Measurements from ENCODE around the gene SIPA1L3.
"Not testable (repeated sequence)": the region's sequence is repeated elsewhere in the genome, so short reads cannot be mapped to it uniquely, and the experiment has no call there.

SIPA1L3 gene, protein sequence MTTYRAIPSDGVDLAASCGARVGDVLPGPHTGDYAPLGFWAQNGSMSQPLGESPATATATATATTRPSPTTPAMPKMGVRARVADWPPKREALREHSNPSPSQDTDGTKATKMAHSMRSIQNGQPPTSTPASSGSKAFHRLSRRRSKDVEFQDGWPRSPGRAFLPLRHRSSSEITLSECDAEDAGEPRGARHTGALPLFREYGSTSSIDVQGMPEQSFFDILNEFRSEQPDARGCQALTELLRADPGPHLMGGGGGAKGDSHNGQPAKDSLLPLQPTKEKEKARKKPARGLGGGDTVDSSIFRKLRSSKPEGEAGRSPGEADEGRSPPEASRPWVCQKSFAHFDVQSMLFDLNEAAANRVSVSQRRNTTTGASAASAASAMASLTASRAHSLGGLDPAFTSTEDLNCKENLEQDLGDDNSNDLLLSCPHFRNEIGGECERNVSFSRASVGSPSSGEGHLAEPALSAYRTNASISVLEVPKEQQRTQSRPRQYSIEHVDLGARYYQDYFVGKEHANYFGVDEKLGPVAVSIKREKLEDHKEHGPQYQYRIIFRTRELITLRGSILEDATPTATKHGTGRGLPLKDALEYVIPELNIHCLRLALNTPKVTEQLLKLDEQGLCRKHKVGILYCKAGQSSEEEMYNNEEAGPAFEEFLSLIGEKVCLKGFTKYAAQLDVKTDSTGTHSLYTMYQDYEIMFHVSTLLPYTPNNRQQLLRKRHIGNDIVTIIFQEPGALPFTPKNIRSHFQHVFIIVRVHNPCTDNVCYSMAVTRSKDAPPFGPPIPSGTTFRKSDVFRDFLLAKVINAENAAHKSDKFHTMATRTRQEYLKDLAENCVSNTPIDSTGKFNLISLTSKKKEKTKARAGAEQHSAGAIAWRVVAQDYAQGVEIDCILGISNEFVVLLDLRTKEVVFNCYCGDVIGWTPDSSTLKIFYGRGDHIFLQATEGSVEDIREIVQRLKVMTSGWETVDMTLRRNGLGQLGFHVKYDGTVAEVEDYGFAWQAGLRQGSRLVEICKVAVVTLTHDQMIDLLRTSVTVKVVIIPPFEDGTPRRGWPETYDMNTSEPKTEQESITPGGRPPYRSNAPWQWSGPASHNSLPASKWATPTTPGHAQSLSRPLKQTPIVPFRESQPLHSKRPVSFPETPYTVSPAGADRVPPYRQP (N-terminal part only)

DNA sequence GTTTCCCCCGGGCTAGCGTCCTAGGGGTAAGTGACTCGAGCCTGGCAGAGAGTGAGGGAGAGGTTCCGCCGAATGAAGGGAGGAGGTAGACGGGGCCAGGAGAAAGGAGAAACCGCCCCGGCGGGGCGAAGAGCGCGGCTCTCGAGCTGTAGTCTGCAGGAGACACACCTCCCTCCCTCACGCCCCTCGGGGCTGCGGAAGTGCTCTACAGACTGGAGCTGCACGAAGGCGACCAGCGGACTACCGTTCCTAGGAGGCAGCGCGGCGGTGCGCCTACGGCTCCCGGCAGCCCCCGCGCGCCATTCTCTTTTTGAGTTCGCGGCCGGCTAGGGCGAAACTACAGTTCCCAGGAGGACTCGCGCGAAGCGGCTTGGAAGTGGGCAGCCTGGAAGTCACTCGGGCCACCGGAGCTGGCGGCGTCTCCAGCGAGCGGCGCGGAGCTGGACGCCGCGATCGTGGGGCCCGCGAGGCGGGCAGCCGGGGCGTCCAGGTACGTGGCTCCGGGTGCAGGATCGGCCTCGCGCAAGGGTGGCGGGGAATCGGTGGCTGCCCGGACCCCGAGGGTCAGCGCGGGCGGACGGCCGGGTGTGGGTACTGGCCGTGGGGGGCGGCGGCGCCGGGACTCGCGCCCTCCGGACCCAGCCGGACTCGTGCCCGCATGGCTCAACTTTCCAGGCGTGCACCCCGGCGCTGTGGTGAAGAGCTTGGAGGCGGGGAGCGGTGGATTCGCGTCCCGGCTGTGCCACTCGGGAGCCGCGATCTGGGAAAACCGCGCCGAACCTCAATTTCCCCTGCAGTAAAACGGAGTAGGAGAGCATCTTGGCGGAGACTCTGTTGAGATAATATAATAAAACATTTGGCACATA, at the start of gene SIPA1L3:
SIPA1L3 (plus strand) TSS at position 340 of the 866 bp plus-strand sequence. CDS start 174,358 bp downstream, outside the sequence.
- peak; percentile 95 for DNase-seq (ENCODE audit: low spot score)

DNA sequence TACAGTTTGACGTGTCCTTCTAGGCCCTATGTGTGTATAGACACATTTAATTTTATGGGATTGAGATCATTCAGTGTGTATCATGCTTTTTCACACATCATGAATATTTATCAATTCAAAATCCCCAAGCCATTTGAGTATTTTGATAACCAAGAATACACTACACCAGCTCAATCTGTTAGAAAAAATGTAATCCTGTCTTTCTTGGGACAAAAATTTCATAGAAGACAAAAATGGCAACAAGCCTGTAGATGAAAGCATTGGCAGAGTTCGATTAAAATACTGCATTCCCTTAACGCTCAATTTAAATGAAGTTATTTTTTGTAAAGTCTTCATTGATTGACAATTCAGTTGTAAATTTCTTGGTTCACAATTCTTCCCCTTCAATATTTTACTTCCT, 42.5 kb upstream of the SIPA1L3 start:
- DNase-seq (ENCODE audit: low spot score) = no peak

DNA sequence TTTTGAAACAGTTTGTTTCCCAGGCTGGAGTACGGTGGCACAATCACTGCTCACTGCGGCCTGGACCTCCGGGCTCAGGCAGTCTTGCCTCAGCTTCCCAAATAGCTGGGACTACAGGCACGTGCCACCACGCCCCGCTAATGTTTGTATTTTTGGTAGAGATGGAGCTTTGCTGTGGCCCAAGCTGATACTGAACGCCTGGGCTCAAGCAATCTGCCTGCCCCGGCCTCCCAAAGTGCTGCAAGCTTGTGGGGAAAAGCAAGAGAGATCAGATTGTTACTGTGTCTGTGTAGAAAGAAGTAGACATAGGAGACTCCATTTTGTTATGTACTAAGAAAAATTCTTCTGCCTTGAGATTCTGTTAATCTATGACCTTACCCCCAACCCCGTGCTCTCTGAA, 41.1 kb upstream of the SIPA1L3 start:
- DNase-seq (ENCODE audit: low spot score) = not testable (repeated sequence)

DNA sequence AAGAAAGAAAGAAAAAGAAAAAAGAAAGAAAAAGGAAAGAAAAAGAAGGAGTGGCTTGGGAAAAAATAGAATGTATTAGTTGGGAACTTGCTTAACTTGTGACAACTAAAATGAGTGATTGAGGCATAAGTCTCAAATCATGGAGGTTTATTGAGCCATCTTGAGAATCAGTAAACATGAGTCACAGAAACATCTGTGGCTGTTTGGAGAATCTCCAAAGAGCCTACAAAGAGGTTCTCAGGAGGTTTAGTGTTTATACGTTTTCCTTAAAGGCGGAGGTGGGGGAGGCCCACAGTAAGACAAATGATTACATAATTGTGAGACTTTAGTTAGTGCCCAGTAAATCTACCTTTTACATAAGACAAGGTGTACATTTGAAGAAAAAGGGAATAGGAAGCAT, 39.2 kb upstream of the SIPA1L3 start:
- no peak for DNase-seq (ENCODE audit: low spot score)

DNA sequence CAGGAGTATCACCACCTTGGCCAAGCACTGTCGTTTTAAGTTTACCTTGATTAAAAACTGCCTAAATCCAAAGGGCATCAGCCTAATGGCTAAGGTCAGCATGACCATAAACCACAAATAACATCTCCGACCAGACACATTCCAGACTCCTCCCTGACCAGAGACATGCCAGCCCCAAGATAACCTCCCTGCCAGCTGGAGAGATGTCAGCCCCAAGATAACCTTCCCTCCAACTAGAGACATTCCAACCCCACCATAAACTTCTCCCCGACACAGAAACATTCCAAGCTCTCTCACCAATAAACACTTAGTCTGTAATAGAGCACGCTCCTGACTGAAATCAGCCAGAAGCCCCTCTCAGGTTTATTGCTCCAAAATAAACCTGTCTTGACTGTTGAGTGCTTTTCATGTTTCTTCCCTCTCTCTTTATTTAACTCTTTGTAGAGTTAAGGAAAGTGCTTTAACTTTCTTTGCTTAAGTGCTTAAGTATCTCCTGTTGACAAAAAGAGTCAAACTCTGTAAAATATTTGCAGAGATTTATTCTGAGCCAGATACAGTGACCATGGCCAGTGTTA, 37.2 kb upstream of the SIPA1L3 start:
- DNase-seq (ENCODE audit: low spot score) = no peak

DNA sequence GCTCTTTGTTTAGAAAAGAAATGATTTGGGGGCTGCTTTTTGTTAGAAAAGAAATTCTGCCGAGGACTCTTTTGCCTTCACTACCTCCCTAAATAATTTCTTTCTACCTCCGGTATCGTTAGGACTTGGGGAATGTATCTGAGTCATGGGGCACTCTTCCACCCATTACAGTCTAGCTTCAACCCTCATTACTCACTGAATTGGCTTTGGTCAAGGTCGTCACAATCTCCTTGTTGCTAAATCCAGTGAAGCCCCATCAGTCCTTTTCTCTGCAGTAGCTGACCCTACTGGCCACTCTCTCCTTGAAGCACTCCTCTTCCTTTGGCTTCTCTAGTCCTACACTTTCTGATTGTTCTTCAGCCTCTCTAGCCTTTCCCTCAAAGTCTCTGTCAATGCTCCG, 34.6 kb upstream of the SIPA1L3 start:
- no peak for DNase-seq (ENCODE audit: low spot score)

DNA sequence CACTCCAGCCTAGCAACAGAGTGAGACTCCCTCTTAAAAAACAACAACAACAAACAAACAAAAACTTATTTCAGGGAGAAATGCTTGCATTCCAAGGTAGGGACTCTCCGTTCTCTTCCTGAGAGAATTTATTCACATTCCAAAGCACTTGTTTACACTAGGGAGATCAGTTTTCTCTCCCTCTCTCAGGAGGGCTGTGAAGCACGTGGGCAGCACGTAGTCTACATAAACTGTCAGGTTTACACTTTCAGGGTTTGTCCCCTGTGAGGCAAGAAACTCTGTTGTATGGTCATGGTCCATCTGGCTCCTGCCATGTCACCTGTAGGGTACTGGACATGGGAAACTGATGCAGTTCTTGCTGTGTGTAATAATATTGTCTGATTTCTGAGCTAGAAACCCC, 32.2 kb upstream of the SIPA1L3 start:
- DNase-seq (ENCODE audit: low spot score) = no peak

DNA sequence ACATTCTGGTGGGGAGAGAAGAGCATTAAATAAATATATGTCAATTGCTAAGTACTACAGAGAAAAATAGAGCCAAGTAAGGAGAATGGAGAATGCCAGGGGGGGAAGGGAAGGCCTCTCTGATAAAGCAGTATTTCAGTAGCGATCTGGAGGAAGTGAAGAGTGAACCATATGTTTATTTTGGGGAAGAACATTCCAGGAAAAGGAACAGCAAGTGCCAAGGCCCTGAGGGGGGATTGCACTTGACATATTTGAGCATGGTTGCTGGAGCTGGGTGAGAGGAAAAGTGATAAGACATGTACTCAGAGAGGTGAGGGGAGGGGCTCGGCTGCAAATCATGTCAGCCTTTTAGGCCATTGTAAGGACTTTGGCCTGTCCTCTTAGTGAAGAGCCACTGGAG, 31.0 kb upstream of the SIPA1L3 start:
- DNase-seq (ENCODE audit: low spot score) = no peak

DNA sequence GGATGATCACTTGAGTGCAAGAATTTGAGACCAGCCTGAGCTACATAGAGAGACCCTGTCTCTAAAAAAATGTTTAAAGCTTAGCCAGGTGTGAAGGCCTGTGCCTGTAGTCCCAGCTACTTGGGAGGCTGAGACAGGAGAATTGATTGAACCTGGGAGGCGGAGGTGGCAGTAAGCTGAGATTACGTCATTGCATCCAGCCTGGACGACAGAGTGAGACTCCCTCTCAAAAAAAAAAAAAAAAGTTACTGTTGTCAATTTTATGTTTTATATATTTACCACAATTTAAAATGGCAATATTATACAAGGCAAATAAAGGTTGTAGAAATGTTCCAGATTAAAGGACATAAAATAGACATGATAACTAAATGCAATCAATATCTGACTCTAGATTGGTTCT, 29.9 kb upstream of the SIPA1L3 start:
- DNase-seq (ENCODE audit: low spot score) = no peak

DNA sequence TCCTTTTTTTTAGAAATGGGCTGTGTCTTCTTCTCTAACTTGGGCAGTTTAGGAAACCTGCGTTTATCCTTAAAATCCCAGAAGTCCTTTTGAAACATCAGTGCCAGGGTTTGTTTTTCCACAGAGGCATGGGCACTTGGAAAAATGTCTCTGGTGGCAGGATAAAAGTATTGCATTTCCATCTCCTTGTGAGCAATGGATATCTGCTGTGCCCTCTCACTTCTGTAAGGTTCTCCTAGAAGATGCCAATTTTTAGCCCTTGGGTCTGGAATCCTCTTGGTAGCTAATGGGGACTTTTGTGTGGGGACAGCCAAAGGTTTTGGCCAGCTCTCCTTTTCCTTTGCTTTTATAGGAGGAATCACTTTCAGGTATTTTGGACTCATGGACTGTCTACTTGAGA, 21.6 kb upstream of the SIPA1L3 start:
- DNase-seq (ENCODE audit: low spot score) = no peak

DNA sequence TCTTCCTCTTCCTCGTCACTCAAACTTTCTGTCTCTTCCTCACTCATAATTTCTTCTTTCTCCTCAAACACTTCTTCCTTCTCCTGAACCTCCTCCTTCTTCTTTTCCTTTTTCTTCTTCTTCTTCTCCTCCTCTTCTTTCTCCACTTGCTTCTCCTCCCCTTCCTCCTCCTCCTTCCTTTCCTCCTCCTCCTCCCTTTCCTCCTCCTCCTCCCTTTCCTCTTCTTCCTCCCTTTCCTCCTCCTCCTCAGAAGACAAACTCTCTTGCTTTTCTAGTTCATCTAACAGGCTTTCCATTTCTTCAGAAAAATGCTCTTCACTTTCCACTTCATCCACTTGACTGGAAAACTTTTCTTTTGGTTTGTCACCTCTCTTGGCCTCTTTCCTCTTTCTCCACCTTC, 20.4 kb upstream of the SIPA1L3 start:
- DNase-seq (ENCODE audit: low spot score) = no peak

DNA sequence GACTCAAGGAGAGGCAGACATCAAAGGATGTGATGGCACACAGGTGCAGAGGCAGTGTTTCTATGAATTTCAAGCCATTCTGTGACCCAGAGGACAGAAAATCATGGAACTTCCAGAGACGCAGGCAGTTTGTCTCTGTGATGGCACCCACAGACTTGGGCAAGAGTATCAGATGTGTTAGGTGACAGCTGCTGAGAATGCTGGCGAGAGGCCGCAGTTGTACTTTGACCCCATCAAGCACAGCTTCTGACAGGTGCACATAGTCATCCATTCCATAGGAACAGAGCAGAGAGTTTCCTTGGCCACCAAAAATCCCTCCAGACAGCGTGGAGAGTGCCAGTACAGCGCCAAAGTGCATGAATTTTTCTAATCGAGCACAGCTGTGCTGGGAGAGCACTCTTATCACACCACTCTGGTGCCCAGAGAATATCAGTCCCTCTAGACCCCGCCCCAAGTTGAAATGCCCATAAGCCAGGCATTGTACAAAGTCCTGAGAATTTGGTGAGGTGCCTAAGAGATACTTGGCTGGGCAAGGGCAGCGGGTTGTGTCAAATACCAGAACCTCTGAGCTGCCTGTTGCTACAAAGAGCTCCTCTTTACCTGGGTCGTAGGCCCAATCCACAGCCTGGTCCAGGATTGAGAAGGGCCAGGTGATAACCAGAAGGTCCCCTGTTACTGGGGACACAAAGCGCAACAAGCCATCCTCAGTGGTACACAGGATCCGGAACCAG, 13.0 kb upstream of the SIPA1L3 start:
- no peak for DNase-seq (ENCODE audit: low spot score)

DNA sequence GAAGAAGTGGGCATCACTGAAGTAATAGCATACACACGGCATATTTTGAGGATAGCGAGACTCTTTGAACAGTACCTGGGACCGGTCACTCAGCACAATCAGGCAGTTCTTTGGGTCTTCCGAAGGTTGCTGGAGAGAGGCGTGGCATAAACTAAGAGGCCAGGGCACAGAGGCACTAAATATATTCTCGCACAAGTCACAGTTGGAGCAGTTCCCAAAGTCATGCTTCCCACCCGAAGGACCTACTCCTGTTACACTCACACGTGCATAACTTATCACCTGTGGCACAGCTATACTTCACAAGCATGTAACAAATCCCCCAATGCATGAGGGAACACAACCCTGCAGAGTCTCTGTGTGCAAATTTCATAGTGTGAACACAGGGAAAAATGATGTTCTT, 10.8 kb upstream of the SIPA1L3 start:
- DNase-seq (ENCODE audit: low spot score) = no peak

DNA sequence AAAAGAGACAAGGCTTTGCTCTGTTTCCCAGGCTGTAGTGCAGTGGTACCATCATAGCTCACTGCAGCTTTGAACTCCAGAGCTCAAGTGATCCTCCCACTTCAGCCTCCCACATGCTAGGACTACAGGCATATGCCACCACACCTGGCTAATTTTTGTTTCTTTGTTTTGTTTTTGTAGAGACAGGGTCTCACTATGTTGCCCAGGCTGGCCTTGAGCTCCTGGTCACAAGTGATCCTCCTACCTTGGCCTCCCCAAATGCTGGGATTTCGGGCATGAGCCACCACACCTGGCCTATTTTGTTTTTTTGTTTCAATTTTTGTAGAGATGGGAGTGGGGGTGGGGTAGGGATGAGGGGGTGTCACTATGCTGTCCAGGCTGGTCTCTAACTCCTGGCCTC, 7.6 kb upstream of the SIPA1L3 start:
- DNase-seq (ENCODE audit: low spot score) = no peak

DNA sequence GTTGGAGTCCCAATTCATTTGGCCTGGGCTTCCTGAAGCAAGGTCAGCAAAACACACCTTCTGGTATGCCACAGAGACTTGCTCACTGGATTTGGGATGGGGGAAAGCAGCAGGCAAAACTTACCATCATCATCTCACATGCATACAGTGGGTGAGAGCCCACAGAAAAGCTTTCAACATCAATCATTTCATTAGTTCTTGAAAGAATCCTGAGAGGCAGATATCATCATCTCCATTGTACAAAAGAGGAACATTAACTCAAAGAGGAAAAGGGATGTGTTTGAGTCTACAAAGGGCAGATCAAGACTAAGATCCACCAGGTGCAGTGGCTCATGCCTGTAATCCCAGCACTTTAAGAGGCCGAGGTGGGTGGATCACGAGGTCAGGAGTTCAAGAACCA, 7.0 kb upstream of the SIPA1L3 start:
- DNase-seq (ENCODE audit: low spot score) = no peak

DNA sequence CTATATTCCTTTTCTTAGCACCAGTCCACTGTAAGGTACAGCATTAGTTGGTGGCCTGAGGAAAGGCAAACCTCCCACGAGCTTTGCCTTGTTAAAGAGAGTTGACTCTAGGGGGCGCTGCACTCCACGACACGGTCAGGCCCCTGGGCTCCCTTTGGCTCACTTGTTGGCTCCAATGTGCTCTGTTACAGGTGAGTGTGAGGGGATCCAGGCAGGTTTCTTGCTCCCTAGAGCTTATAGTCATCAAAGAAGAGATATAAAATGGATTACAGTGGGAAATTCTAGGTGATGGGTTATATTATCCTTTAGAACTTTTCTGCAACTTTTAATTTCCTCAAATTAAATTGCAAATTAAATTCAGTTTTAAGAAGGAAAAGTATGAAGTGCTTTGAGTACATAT, 4.3 kb upstream of the SIPA1L3 start:
- DNase-seq (ENCODE audit: low spot score) = peak; percentile 86

DNA sequence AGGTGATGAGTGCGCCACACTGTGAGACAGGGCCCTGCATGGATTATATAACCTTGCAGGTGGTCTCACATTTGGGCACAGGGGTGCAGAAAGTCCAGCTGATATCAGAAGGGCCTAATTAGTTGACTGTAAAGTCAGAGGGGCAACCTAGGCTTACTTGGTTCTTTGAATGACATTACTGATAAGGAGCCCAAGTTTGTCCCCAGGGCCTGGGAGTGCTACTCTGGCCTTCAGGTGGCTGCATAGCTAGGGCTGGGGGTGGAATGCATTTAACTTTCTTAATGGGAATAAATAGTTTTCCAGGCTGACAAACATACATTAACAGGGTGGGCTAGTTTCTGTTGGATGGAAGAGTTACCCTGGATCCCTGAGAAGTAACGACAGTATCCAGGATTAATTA, 3.9 kb upstream of the SIPA1L3 start:
- no peak for DNase-seq (ENCODE audit: low spot score)

DNA sequence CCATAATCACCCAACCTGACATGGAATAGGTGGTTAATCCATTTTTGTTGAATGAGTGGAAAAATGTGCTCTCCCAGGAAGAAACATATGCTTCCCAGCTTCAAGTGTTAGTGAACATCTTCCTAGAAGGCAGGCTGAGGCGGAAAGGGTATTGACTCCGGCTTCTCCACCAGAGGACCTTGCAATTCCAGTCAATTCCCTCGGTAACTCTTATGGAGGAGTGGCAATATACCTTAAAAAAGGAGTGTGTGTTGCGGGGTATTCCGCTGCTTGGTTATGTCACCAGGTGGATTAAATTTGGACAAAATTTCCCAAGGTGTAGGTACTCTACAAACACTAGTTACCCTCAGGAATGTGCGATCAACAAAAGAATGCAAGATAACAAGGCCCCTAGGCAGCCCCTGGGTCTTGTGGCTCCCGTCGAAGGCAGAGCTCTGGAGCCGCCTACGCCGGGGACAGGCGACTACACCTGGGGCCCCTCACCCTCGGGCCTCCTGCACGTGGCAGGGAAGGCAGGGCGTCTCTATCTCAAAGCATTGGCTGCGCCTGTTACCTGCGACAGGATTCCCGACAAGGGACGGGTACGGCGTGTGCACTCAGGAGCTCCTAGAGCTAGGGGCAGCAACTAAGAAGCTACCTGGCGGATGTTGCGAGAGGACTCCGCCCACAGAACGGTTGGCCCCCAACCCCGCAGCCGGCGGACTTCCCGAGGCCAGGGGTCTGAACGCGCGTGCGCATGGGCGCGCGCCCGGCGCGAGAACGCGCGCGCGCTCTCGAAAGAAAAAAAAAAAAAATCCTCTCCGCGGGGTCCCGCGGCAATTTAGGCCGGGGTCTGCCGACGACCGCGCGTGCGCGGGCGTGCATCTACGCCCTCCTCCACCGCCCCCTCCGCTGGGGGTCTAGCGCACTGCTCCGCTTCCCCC, 801 bp upstream of the SIPA1L3 start, which contains the start of gene WDR87:
WDR87 (minus strand) TSS at position 649 of the 923 bp plus-strand sequence. CDS start 8,355 bp downstream, outside the sequence.
- DNase-seq (ENCODE audit: low spot score) = peak; percentile 48

DNA sequence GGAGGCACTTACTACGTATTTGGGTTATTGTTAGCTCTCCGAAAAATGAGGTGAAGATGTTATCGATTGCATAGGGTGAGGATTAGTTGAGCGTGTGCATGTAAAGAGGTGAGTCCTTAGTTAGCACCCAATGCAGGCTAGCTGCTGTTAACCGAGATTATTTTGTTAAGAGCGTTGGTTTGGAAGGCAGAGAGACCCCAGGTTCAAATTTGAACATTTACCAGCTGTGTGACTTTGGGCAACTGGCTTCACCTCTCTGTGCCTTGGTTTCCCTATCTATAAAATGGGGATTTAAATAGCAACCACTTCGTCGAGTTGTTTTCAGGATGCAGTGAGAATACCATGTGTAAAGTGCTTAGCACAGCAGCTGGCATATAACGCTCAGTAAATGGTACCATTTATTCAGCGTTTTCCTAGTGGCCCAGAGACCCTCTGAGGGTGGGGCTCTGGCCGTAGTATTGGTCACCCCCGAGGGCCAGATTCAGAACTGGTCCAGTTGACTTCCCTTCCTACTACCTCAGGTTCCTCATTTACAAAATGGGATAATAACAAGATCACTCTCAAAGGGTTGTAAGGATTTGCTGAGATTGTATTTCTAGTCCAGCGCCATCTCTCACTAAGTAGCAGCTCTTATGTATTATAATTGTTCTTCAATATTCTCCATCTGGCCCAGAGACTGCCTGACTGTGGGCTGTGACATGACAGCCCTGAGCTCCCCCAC, 887 bp downstream of the SIPA1L3 start:
- DNase-seq (ENCODE audit: low spot score) = no peak
